Bone marrow (tissue), 2 donors: ENCODE data around the gene PTPN2.
"Not testable (repeated sequence)": the region's sequence is repeated elsewhere in the genome, so short reads cannot be mapped to it uniquely, and the experiment has no call there.

Experiments used
- DNase-seq, 2 donors: peaks; one replicate each; lab custom pipeline; 2025; lab: John Stamatoyannopoulos, UW

The PTPN2 gene

GRCh38 chr18:12891561-12891960 lies 7.5 kb upstream of the PTPN2 start:
- DNase-seq = no peak

GRCh38 chr18:12890964-12891363 lies 6.9 kb upstream of the PTPN2 start:
- DNase-seq = no peak

- DNase-seq = no peak
Measured at GRCh38 chr18:12886498-12887126, 2.6 kb upstream of the PTPN2 start.

GRCh38 chr18:12885500-12885899 lies 1.5 kb upstream of the PTPN2 start:
- DNase-seq = no peak

- peak in 1 of 2 donors; percentile 96 for DNase-seq
Measured at GRCh38 chr18:12884406-12885323, 628 bp upstream of the PTPN2 start.

GRCh38 chr18:12883372-12883683 lies 709 bp downstream of the PTPN2 start:
- no peak for DNase-seq

GRCh38 chr18:12882453-12883371 lies 1.3 kb downstream of the PTPN2 start:
- no peak for DNase-seq

- DNase-seq = no peak
Measured at GRCh38 chr18:12880541-12880910, 3.5 kb downstream of the PTPN2 start.

GRCh38 chr18:12879840-12880540 lies 4.0 kb downstream of the PTPN2 start:
- no peak for DNase-seq

GRCh38 chr18:12874992-12875391 lies 9.0 kb downstream of the PTPN2 start:
- DNase-seq = not testable (repeated sequence)

- not testable (repeated sequence) for DNase-seq
Measured at GRCh38 chr18:12873961-12874567, 10.0 kb downstream of the PTPN2 start.

GRCh38 chr18:12872408-12872807 lies 11.6 kb downstream of the PTPN2 start:
- no peak for DNase-seq

GRCh38 chr18:12868576-12868975 lies 15.5 kb downstream of the PTPN2 start:
- no peak for DNase-seq

- DNase-seq = no peak
Measured at GRCh38 chr18:12867441-12868123, 16.5 kb downstream of the PTPN2 start.

- no peak for DNase-seq
Measured at GRCh38 chr18:12863687-12864216, 20.3 kb downstream of the PTPN2 start.

- DNase-seq = no peak
Measured at GRCh38 chr18:12862874-12863482, 21.1 kb downstream of the PTPN2 start.

- DNase-seq = no peak
Measured at GRCh38 chr18:12862467-12862866, 21.6 kb downstream of the PTPN2 start.

- DNase-seq = no peak
Measured at GRCh38 chr18:12861637-12862036, 22.4 kb downstream of the PTPN2 start.

GRCh38 chr18:12860530-12860929 lies 23.5 kb downstream of the PTPN2 start:
- DNase-seq = no peak

- DNase-seq = no peak
Measured at GRCh38 chr18:12858991-12859390, 25.0 kb downstream of the PTPN2 start.
